GM06990 (cell line): ENCODE measurements around the gene PKD1L1.

Experiments
- DNase-seq: peaks from one replicate; pipeline ENCODE4 v3.0.0-alpha.2; 2011; ENCODE audit not compliant: insufficient read length; ENCODE audit errors: extremely low read depth
- H3K27me3 ChIP-seq: replicated peaks from 2 replicates; pipeline ENCODE4 v1.6.0; 2011; ENCODE audit warnings: low read length; ENCODE audit not compliant: control insufficient read depth, insufficient read depth
- H3K36me3 ChIP-seq: 2 replicates; pipeline ENCODE4 v1.5.1; 2011; ENCODE audit warnings: low read length; ENCODE audit not compliant: control insufficient read depth, insufficient read depth
- H3K4me3 ChIP-seq: replicated peaks from 2 replicates; pipeline ENCODE4 v1.5.1; 2011; ENCODE audit warnings: low read depth, mild to moderate bottlenecking, control low read depth, low read length
- CTCF ChIP-seq: IDR thresholded peaks from 2 replicates; pipeline ENCODE4 v1.5.1; 2011; ENCODE audit warnings: low read length, control low read depth, mild to moderate bottlenecking, inconsistent platforms; ENCODE audit not compliant: insufficient read depth, poor library complexity, severe bottlenecking

The PKD1L1 gene

DNA sequence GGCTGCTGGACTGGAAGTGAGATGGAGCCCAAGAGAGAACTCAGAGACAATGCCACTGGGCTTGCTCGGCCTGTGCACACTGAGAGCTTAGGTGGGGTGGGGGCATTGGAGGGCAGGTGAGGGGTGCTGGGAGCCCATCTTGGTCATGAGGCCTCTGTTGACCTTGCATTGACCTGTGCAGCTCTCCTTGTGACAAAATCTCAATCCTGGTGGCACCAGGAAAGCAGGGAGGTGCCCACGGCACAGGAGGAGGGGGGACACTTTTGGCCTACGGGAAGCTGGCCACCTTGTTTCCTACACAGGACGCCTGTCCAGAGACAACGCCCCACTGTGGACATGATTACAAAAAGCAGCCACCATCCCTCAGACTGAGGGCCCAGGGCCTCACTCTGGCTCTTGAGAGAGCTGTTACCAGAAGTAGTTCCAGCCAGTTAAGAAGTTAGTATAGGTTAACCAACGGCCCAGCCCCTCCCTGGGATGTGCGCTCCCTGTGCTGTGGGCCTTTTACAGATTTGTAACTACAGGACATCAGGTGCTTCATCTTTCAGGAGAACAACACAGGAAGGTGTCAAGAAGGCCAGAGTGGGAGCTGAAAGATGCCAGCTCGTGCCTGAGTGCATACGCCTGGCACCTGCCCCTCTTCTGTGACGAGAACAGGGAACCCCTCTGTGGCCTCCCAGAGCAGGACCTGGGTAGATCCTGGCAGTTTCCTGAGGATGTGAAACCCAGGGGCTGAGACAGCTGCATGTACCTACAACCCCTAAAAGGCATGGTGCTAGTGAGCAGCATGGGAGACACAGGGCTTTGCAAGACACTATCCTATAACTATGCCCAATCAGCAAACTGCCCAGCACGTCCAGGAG, 10.3 kb downstream of the PKD1L1 start:
- Histone ChIP-seq H3K27me3 (no peaks in the 10 kb centered on the region), H3K4me3 (peak overlapping the region; percentile 5; the same call in 1 of the 2 replicates), H3K36me3 (no peaks in the 10 kb centered on the region)
- peak; percentile 13 for TF ChIP-seq CTCF
- DNase-seq = peak; percentile 67

DNA sequence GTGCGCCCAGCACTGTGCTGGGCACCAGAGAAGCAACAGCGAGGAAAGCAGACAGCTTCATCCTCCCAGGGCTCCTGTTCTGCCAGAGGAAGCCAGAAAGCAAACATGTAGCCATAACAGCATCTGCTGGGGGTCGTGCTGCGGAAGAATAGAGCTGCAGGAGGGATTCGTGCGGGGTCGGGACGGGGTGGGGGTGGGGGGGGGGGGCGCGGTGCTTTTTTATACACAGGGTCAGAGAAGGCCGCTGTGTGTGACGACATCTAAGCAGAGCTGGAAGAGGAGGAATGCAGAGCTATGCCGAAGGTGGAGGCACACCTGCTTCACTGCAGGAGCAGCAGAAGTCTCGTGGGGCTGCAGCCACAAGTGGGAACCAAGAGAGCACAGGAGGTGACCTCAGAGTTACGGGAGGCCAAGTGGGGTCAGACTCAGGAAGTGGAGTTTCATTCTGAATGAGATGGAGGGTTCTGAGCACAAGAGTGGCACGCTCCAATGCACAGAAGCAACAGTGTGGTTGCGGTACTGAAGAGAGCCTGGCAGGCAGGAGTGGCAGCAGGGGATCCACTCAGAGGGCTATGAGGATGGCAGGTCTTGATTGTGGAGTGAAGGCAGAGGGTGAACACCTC, 11.1 kb downstream of the PKD1L1 start:
- Histone ChIP-seq H3K27me3 (no peaks in the 10 kb centered on the region), H3K4me3 (no peak overlapping the region), H3K36me3 (no peaks in the 10 kb centered on the region)
- no peak for TF ChIP-seq CTCF
- DNase-seq = peak; percentile 78

GRCh38 chr7:47936323-47936722, 11.9 kb downstream of the PKD1L1 start:
- no peak for DNase-seq
- Histone ChIP-seq H3K36me3 (no peaks in the 10 kb centered on the region), H3K27me3 (no peaks in the 10 kb centered on the region), H3K4me3 (no peak overlapping the region)
- no peak for TF ChIP-seq CTCF

GRCh38 chr7:47935336-47935735, 12.9 kb downstream of the PKD1L1 start:
- Histone ChIP-seq H3K27me3 (no peaks in the 10 kb centered on the region), H3K4me3 (no peak overlapping the region)
- TF ChIP-seq CTCF = no peak

GRCh38 chr7:47934831-47935230, 13.4 kb downstream of the PKD1L1 start:
- no peak overlapping the region for H3K4me3 ChIP-seq
- H3K27me3 ChIP-seq = no peaks in the 10 kb centered on the region
- DNase-seq = no peak
- TF ChIP-seq CTCF = no peak
- no peaks in the 10 kb centered on the region for H3K36me3 ChIP-seq

More at GRCh38 chr7:47935336-47935735, 12.9 kb downstream of the PKD1L1 start:
- no peak for DNase-seq
- H3K36me3 ChIP-seq = no peaks in the 10 kb centered on the region
